ENCODE data around the gene NRG3.
A peak's percentile ranks its signal among the peaks of the same experiment; 100 is the strongest.

NRG3 gene

DNA sequence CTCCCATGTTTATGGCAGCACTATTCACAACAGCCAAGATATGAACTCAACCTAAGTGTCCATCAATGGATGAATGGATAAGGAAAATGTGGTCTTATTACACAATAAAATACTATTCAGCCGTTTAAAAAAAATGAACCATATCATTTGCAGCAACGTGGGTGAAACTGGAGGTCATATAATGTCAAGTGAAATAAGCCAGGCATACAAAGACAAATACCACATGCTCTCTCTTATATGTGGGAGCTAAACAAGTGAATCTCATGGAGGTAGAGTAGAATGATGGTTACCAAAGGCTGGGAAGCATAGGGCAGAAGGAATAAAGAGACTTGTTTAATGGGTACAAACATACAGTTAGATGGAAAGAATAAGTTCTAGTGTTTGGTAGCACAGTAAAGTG lies 699.1 kb downstream of the NRG3 start:
- Histone ChIP-seq H3K27ac (no peak overlapping the region), H3K9ac (ENCODE audit: insufficient read length) (no peak overlapping the region), H3K36me3 (ENCODE audit: insufficient read depth, low read length) (no peaks in the 10 kb centered on the region), H3K4me3 (no peak overlapping the region), H3K9me3 (ENCODE audit: low read depth, low read length) (no peaks in the 10 kb centered on the region)
- no peak for DNase-seq (ENCODE audit: low read depth, low spot score)
- no peak for TF ChIP-seq POLR2AphosphoS5 (IDR thresholded peaks at IDR 0.05; ENCODE audit: borderline replicate concordance, low read depth, low read length)
- TF ChIP-seq FOXP2 (optimal IDR thresholded peaks at IDR 0.05; ENCODE audit: control extremely low read depth, extremely low read length, insufficient read depth): no peak
- TF ChIP-seq EZH2 (IDR thresholded peaks at IDR 0.05): no peak

DNA sequence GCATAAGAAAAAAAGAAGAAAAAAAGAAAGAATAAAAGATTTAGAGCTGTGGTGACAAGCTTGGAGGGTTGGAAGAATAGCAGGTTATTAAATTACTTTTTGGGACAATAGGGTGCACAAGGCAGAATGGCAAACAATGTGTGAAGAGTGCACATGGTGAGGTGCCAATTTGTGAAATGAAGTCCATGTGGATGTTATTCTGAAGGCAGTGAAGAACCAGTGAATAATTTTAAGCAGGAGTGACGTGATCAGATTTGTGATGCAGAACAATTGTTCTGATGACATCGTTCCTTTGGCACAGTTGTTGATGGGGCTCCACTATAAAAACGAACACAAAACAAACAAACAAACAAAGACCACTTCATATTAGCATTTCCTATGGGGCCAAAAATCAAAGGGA lies 700.3 kb downstream of the NRG3 start:
- DNase-seq (ENCODE audit: low read depth, low spot score): no peak
- no peaks in the 10 kb centered on the region for H3K36me3 ChIP-seq (ENCODE audit: insufficient read depth, low read length)
- no peak overlapping the region for H3K9ac ChIP-seq (ENCODE audit: insufficient read length)
- H3K4me3 ChIP-seq: no peak overlapping the region
- no peaks in the 10 kb centered on the region for H3K9me3 ChIP-seq (ENCODE audit: low read depth, low read length)
- no peak for TF ChIP-seq FOXP2 (optimal IDR thresholded peaks at IDR 0.05; ENCODE audit: control extremely low read depth, extremely low read length, insufficient read depth)
- no peak for TF ChIP-seq POLR2AphosphoS5 (IDR thresholded peaks at IDR 0.05; ENCODE audit: borderline replicate concordance, low read depth, low read length)
- TF ChIP-seq EZH2 (IDR thresholded peaks at IDR 0.05): no peak
- H3K27ac ChIP-seq: no peak overlapping the region

DNA sequence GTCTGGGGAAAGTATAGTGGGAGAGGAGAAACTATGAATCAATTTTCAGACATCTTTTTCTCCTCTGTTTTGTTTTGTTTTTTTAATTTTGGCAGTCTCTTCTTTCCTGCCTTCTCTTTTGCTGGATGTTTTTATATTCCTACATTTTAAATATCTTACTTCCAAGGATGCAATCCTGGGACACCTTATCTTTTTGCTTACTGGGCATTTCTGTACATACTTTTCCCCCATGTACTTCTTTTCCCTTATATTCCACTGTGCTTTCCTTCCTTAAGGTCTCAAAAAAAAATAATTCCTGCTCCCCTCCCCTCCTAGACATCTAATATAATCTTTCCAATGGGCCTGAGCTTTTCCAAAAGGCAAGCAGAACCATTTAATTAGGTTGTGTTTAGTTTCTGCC lies 701.1 kb downstream of the NRG3 start:
- H3K9me3 ChIP-seq (ENCODE audit: low read depth, low read length): no peaks in the 10 kb centered on the region
- H3K4me3 ChIP-seq: no peak overlapping the region
- TF ChIP-seq POLR2AphosphoS5 (IDR thresholded peaks at IDR 0.05; ENCODE audit: borderline replicate concordance, low read depth, low read length) (no peak), FOXP2 (optimal IDR thresholded peaks at IDR 0.05; ENCODE audit: control extremely low read depth, extremely low read length, insufficient read depth) (no peak), EZH2 (IDR thresholded peaks at IDR 0.05) (no peak)
- no peak overlapping the region for H3K27ac ChIP-seq
- no peak for DNase-seq (ENCODE audit: low read depth, low spot score)
- H3K36me3 ChIP-seq (ENCODE audit: insufficient read depth, low read length): no peaks in the 10 kb centered on the region
- H3K9ac ChIP-seq (ENCODE audit: insufficient read length): no peak overlapping the region

DNA sequence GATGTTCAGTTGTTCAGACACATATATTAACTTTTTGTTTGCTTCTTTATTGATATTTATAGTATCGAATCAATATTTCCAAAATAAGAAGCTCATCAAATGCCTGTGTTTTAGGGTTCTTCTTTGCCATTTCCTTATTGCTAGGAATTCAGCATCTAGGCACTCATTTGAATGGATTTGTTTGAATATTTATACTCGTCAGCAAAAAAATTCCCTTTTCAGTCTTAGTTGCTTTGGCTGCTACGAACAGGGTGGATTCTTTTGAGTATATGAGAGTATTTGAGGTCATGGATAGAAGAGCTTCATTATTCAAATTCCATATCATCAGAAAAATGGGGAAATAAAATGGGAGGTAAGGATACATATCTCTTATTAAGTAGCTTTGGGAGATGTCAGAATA lies 706.9 kb downstream of the NRG3 start:
- 0 out of 2 replicates have a peak overlapping the region, but pooled peaks have one; percentile 13 for H3K27ac ChIP-seq
- DNase-seq (ENCODE audit: low read depth, low spot score): no peak
- H3K4me3 ChIP-seq: no peak overlapping the region; the same call in 1 of the 2 replicates
- H3K9me3 ChIP-seq (ENCODE audit: low read depth, low read length): no peaks in the 10 kb centered on the region
- no peak overlapping the region for H3K9ac ChIP-seq (ENCODE audit: insufficient read length)
- no peaks in the 10 kb centered on the region for H3K36me3 ChIP-seq (ENCODE audit: insufficient read depth, low read length)
- TF ChIP-seq POLR2AphosphoS5 (IDR thresholded peaks at IDR 0.05; ENCODE audit: borderline replicate concordance, low read depth, low read length): no peak
- TF ChIP-seq EZH2 (IDR thresholded peaks at IDR 0.05): no peak
- no peak for TF ChIP-seq FOXP2 (optimal IDR thresholded peaks at IDR 0.05; ENCODE audit: control extremely low read depth, extremely low read length, insufficient read depth)

DNA sequence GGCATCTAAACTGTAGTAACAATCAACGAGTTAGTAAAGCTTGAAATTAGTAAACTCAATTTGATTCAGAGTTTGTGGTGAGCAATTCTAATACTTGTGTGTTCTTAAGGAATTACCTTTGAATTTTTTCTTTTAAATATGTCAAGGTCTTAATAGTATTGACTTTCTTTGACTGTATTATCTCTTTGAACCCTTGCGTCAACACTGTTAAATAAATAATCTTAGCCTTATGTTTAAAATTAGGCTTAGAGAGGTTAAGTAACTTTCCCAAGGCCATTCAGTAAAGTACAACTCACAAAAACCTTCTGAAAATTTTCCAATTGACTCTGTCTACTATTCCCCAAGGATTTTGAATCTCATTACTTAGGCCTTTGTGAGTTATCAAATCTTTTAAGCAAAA lies 716.4 kb downstream of the NRG3 start:
- Histone ChIP-seq H3K9ac (ENCODE audit: insufficient read length) (no peak overlapping the region), H3K4me3 (no peak overlapping the region), H3K36me3 (ENCODE audit: insufficient read depth, low read length) (no peaks in the 10 kb centered on the region), H3K9me3 (ENCODE audit: low read depth, low read length) (no peaks in the 10 kb centered on the region), H3K27ac (no peak overlapping the region)
- no peak for TF ChIP-seq FOXP2 (optimal IDR thresholded peaks at IDR 0.05; ENCODE audit: control extremely low read depth, extremely low read length, insufficient read depth)
- no peak for TF ChIP-seq EZH2 (IDR thresholded peaks at IDR 0.05)
- no peak for TF ChIP-seq POLR2AphosphoS5 (IDR thresholded peaks at IDR 0.05; ENCODE audit: borderline replicate concordance, low read depth, low read length)
- no peak for DNase-seq (ENCODE audit: low read depth, low spot score)

DNA sequence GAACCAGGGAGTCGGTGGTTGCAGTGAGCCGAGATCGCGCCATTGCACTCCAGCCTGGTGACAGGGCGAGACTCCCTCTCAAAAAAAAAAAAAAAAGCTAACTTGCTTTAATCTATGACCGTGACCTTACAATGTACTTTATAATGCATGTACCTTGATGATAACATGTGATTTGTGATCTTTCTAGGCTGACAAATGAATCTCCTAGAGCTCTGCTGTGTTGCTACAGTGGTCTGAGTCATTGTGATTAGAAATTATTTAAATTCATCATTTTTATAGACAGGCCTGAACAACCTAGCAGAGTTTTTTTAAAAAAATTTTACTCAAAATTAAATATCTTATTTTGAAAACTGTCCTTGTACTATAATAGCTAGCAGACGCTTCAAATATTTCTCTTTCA lies 722.8 kb downstream of the NRG3 start:
- no peak overlapping the region for H3K27ac ChIP-seq

DNA sequence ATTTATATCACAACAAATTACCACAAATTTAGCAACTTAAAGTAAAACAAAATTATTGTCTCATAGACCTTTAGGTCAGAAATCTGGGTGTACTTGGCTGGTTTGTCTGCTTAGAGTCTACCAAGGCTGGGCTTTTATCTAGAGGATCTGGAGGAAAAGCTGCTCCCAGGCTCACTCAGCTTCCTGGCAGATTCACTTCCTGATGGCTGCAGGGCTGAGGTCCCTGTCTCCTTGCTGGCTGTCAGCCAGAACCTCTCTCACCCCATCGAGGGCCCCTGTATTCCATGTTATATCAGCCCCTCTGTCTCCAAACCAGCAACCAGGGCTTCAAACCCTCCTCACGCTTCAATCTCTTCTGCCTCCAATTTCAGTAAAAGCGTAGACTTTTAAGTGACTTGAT lies 734.9 kb downstream of the NRG3 start:
- TF ChIP-seq FOXP2 (optimal IDR thresholded peaks at IDR 0.05; ENCODE audit: control extremely low read depth, extremely low read length, insufficient read depth): no peak
- peak overlapping the region; percentile 68 for H3K27ac ChIP-seq
- H3K4me3 ChIP-seq: peak overlapping the region; percentile 18; the same call in 1 of the 2 replicates
- H3K36me3 ChIP-seq (ENCODE audit: insufficient read depth, low read length): no peaks in the 10 kb centered on the region
- no peak overlapping the region for H3K9ac ChIP-seq (ENCODE audit: insufficient read length)
- H3K9me3 ChIP-seq (ENCODE audit: low read depth, low read length): no peaks in the 10 kb centered on the region
- DNase-seq (ENCODE audit: low read depth, low spot score): peak; percentile 35

More for the DNA sequence above, 722.8 kb downstream of the NRG3 start:
- H3K4me3 ChIP-seq: no peak overlapping the region
- no peaks in the 10 kb centered on the region for H3K36me3 ChIP-seq (ENCODE audit: insufficient read depth, low read length)
- DNase-seq (ENCODE audit: low read depth, low spot score): no peak
- no peak for TF ChIP-seq POLR2AphosphoS5 (IDR thresholded peaks at IDR 0.05; ENCODE audit: borderline replicate concordance, low read depth, low read length)
- TF ChIP-seq EZH2 (IDR thresholded peaks at IDR 0.05): no peak
- TF ChIP-seq FOXP2 (optimal IDR thresholded peaks at IDR 0.05; ENCODE audit: control extremely low read depth, extremely low read length, insufficient read depth): no peak
- no peak overlapping the region for H3K9ac ChIP-seq (ENCODE audit: insufficient read length)
- no peaks in the 10 kb centered on the region for H3K9me3 ChIP-seq (ENCODE audit: low read depth, low read length)

DNA sequence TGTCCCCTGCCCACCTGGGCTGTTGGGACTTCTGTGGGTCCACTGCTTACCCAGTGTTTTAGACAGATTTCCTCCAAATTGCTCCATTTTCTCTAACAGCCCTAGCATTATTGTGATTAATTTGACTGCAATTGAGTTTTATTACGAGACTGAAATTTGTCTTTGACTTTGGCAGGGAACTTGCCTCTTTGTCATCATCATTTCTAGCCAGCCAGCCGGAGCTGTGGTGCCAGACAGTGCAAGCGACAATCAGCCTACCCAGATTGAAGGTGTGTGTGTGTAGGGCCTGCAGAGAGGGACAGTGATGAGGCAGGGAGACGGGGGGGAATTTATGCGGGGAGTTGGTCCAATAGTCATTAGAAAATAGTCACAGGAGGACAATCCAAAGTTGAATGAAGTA lies 743.0 kb downstream of the NRG3 start:
- no peak overlapping the region for H3K4me3 ChIP-seq
- TF ChIP-seq POLR2AphosphoS5 (IDR thresholded peaks at IDR 0.05; ENCODE audit: borderline replicate concordance, low read depth, low read length): no peak
- TF ChIP-seq FOXP2 (optimal IDR thresholded peaks at IDR 0.05; ENCODE audit: control extremely low read depth, extremely low read length, insufficient read depth): no peak
- TF ChIP-seq EZH2 (IDR thresholded peaks at IDR 0.05): no peak
- H3K27ac ChIP-seq: no peak overlapping the region
- no peaks in the 10 kb centered on the region for H3K9me3 ChIP-seq (ENCODE audit: low read depth, low read length)
- DNase-seq (ENCODE audit: low read depth, low spot score): no peak
- H3K36me3 ChIP-seq (ENCODE audit: insufficient read depth, low read length): no peaks in the 10 kb centered on the region
- H3K9ac ChIP-seq (ENCODE audit: insufficient read length): no peak overlapping the region

DNA sequence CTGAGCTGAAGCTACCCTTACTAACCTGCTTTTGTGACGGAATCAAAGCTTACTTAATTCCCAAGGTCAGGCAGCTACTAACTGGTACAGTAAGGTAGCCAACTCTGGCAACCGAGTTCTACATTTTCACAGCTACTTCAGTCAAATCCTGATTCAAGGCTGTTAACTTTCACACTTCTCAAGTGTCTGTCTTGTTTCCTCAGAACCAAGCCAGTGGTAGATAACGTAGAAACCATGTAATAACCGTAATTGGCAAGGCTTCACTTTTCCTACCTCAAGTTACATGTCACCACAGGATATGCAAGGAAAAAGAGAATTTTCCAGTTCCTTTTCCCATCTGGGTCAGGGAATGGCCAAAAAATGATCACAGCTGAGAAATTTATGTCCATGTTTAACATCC lies 746.7 kb downstream of the NRG3 start:
- Histone ChIP-seq H3K36me3 (ENCODE audit: insufficient read depth, low read length) (no peaks in the 10 kb centered on the region), H3K27ac (no peak overlapping the region), H3K9me3 (ENCODE audit: low read depth, low read length) (no peaks in the 10 kb centered on the region), H3K9ac (ENCODE audit: insufficient read length) (no peak overlapping the region), H3K4me3 (no peak overlapping the region)
- TF ChIP-seq POLR2AphosphoS5 (IDR thresholded peaks at IDR 0.05; ENCODE audit: borderline replicate concordance, low read depth, low read length): no peak
- TF ChIP-seq EZH2 (IDR thresholded peaks at IDR 0.05): no peak
- DNase-seq (ENCODE audit: low read depth, low spot score): no peak

Data from SK-N-MC (cell line).